K562 (cell line): ENCODE data around the gene RYR1. TPM values are rescaled to one million over a fixed set of nuclear protein-coding genes. Genes with fewer than 3 reads are reported as not detected.
A peak's percentile ranks its signal among the peaks of the same experiment; 100 is the strongest.

ENCODE experiments used
- ATF4 ChIP-seq: fragments of 450-650 bp; formaldehyde crosslinking; IDR thresholded peaks from 2 replicates; pipeline ENCODE4 v1.4.0; 2022; ENCODE audit warnings: mild to moderate bottlenecking, moderate library complexity
- BRF2 ChIP-seq: IDR thresholded peaks from 3 replicates; pipeline ENCODE4 v1.6.1; 2011; ENCODE audit warnings: borderline replicate concordance, mild to moderate bottlenecking; ENCODE audit not compliant: insufficient read length, insufficient read depth
- COPS2 ChIP-seq: fragments of 450-650 bp; conservative IDR thresholded peaks from 2 replicates; pipeline ENCODE4 v1.6.1; 2016; ENCODE audit warnings: mild to moderate bottlenecking, moderate library complexity
- E2F5 ChIP-seq: sonication (generic); formaldehyde crosslinking; IDR thresholded peaks from 2 replicates; pipeline ENCODE4 v1.8.0; 2022; ENCODE audit warnings: mild to moderate bottlenecking, missing genetic modification reagents
- ETV5 ChIP-seq: sonication (generic); formaldehyde crosslinking; IDR thresholded peaks from 2 replicates; pipeline ENCODE4 v1.4.0; 2020; ENCODE audit warnings: low read depth, mild to moderate bottlenecking, missing genetic modification reagents
- JUND ChIP-seq, 2 experiments: IDR thresholded peaks; 2 replicates in 1 of 2; 3 replicates in 1 of 2; pipeline ENCODE4 v1.6.1; 2011; ENCODE audit warnings: borderline replicate concordance in 2 of 2, low read depth in 2 of 2, low read length in 2 of 2, improper control_type of control experiment in 1 of 2, missing biosample characterization in 1 of 2, missing genetic modification characterization in 1 of 2, missing genetic modification reagents in 1 of 2
- KDM5B ChIP-seq: fragments of 200-600 bp; sonication (generic); IDR thresholded peaks from 2 replicates; pipeline ENCODE4 v1.6.1; 2012; ENCODE audit warnings: low read depth, mild to moderate bottlenecking, moderate library complexity, low read length, control low read depth, inconsistent platforms; ENCODE audit not compliant: insufficient replicate concordance
- KLF10 ChIP-seq: fragments of 250-450 bp; sonication (Bioruptor Pico); IDR thresholded peaks from 2 replicates; pipeline ENCODE4 v1.6.1; 2021; ENCODE audit warnings: matching md5 sums
- MCM3 ChIP-seq: fragments of 450-650 bp; IDR thresholded peaks from 2 replicates; pipeline ENCODE4 v1.6.1; 2016
- MEF2D ChIP-seq: conservative IDR thresholded peaks from 2 replicates; pipeline ENCODE4 v1.6.1; 2016; ENCODE audit warnings: low read depth, missing genetic modification characterization, missing compliant biosample characterization
- NFIX ChIP-seq: fragments of 250-450 bp; sonication (Bioruptor Pico); IDR thresholded peaks from 2 replicates; pipeline ENCODE4 v1.4.0; 2020; ENCODE audit warnings: low read depth, mild to moderate bottlenecking, moderate library complexity
- PML ChIP-seq: IDR thresholded peaks from 2 replicates; pipeline ENCODE4 v1.6.1; 2012; ENCODE audit warnings: low read length, inconsistent platforms
- PPARD ChIP-seq: fragments of 250-450 bp; sonication (Bioruptor Pico); IDR thresholded peaks from 2 replicates; pipeline ENCODE4 v1.8.0; 2022; ENCODE audit warnings: inconsistent platforms, mild to moderate bottlenecking, moderate library complexity
- PYGO2 ChIP-seq: fragments of 450-650 bp; IDR thresholded peaks from 2 replicates; pipeline ENCODE4 v1.6.1; 2016; ENCODE audit warnings: mild to moderate bottlenecking, missing genetic modification characterization, moderate library complexity, missing compliant biosample characterization
- RFX1 ChIP-seq: fragments of 450-650 bp; IDR thresholded peaks from 2 replicates; pipeline ENCODE4 v1.6.1; 2016; ENCODE audit warnings: mild to moderate bottlenecking, moderate library complexity
- SMARCE1 ChIP-seq: fragments of 450-650 bp; IDR thresholded peaks from 2 replicates; pipeline ENCODE4 v1.7.1; 2016; ENCODE audit warnings: mild to moderate bottlenecking
- SRSF1 ChIP-seq: fragments of 200-400 bp; formaldehyde crosslinking; IDR thresholded peaks from 2 replicates; pipeline ENCODE4 v1.6.1; 2017; ENCODE audit warnings: mild to moderate bottlenecking, low read depth, low read length, moderate library complexity
- TCF15 ChIP-seq: fragments of 250-450 bp; sonication (Bioruptor Pico); IDR thresholded peaks from 2 replicates; pipeline ENCODE4 v1.8.0; 2022; ENCODE audit warnings: moderate library complexity, mild to moderate bottlenecking, inconsistent platforms
- TFE3 ChIP-seq: fragments of 450-650 bp; formaldehyde crosslinking; IDR thresholded peaks from 2 replicates; pipeline ENCODE4 v1.4.0; 2020; ENCODE audit warnings: mild to moderate bottlenecking, mixed read lengths
- TGIF2 ChIP-seq: sonication (generic); formaldehyde crosslinking; IDR thresholded peaks from 2 replicates; pipeline ENCODE4 v1.8.1; 2022; ENCODE audit warnings: mild to moderate bottlenecking, missing genetic modification reagents, moderate library complexity
- ZEB2 ChIP-seq: fragments of 450-650 bp; IDR thresholded peaks from 2 replicates; pipeline ENCODE4 v1.6.1; 2016
- ZNF134 ChIP-seq: fragments of 250-450 bp; sonication (Bioruptor Pico); conservative IDR thresholded peaks from 2 replicates; pipeline ENCODE4 v1.4.0; 2020
- ZNF785 ChIP-seq: fragments of 250-450 bp; sonication (Bioruptor Pico); IDR thresholded peaks from 2 replicates; pipeline ENCODE4 v1.4.0; 2020; ENCODE audit warnings: mild to moderate bottlenecking
- ZNF79 ChIP-seq: fragments of 250-450 bp; sonication (Bioruptor Pico); IDR thresholded peaks from 2 replicates; pipeline ENCODE4 v1.4.0; 2020; ENCODE audit warnings: low read depth, mild to moderate bottlenecking, moderate library complexity
- polyA plus RNA-seq, 8 experiments: library from polyadenylated mRNA; depleted of rRNA in 4 of 8; stranded (reverse) in 5 of 8; unstranded in 3 of 8; fragments of >200 nt; fragmentation: Nextera tagmentation in 2 of 8; fragmentation: Illumina TruSeq in 1 of 8; extraction: Ambion mirVana in 2 of 8; extraction: Trizol in 1 of 8; gene quantifications; 2 replicates each; pipeline versions ENCODE4 v1.2.1 to v1.2.3, GENCODE V29; 2011 to 2014; ENCODE audit warnings: inconsistent platforms in 1 of 8, missing spikeins in 1 of 8
- total RNA-seq, 7 experiments: library from RNA; depleted of rRNA in 6 of 7; stranded (reverse); fragments of >200 nt in 6 of 7; fragmentation: Illumina TruSeq in 2 of 7; extraction: Trizol in 2 of 7; gene quantifications; 2 replicates each; pipeline versions ENCODE4 v1.2.1 to v1.2.3, GENCODE V29; 2011 to 2021; ENCODE audit warnings: low replicate concordance in 1 of 7

Gene RYR1
- total and polyA plus RNA-seq, 9 of the 15 experiments (the other 6 are each of a cell fraction or from before 2014, with no cell fraction given), result 0.11 to 7.4 (median 3.7) TPM

GRCh38 chr19:38452430-38453366 lies 19.2 kb downstream of the RYR1 start (continued):
- TF ChIP-seq PML (no peak), E2F5 (CRISPR knock-in tag) (no peak), KDM5B (peak; percentile 79), SMARCE1 (no peak), SRSF1 (no peak), MEF2D (tag) (0 out of 2 replicates have a peak, but pooled peaks have one; percentile 25), ZNF79 (CRISPR knock-in tag) (no peak), MCM3 (no peak), PYGO2 (tag) (peak; percentile 50; the same call in 1 of the 2 replicates), RFX1 (no peak), TCF15 (CRISPR knock-in tag) (no peak), TFE3 (CRISPR knock-in tag) (no peak), COPS2 (no peak), JUND (IDR thresholded peaks at IDR 0.05; ENCODE audit: borderline replicate concordance, low read depth, low read length) (0 out of 2 replicates have a peak, but pooled peaks have one; percentile 22), JUND (tag; IDR thresholded peaks at IDR 0.05; ENCODE audit: borderline replicate concordance, low read depth, low read length) (peak; percentile 38; the same call in 2 of the 3 replicates), ZEB2 (no peak), BRF2 (no peak), ZNF785 (CRISPR knock-in tag) (no peak), NFIX (no peak), ETV5 (CRISPR knock-in tag) (peak; percentile 70), ATF4 (CRISPR knock-in tag) (no peak), ZNF134 (no peak), PPARD (CRISPR knock-in tag) (no peak), TGIF2 (CRISPR knock-in tag) (no peak), KLF10 (CRISPR knock-in tag) (no peak)
